SU-DHL-6 (cell line): Measurements from ENCODE around the gene SFI1.

Experiments used
- H2AFZ ChIP-seq: fragments of 200-600 bp; sonication (generic); 2 replicates; pipeline ENCODE4 v1.6.1; 2014; ENCODE audit warnings: low read depth, mild to moderate bottlenecking, moderate library complexity, mixed read lengths, antibody characterized with exemption, low read length; ENCODE audit not compliant: severe bottlenecking
- H3F3A ChIP-seq: fragments of 200-600 bp; shearing (Covaris generic); 2 replicates; pipeline ENCODE4 v1.6.0; 2016; ENCODE audit warnings: antibody characterized with exemption, mild to moderate bottlenecking; ENCODE audit not compliant: insufficient read depth
- H3K27ac ChIP-seq: fragments of 200-600 bp; sonication (generic); 2 replicates; pipeline ENCODE4 v1.5.1; 2016; ENCODE audit warnings: low read depth, mild to moderate bottlenecking, low read length, moderate library complexity, mixed read lengths
- H3K27me3 ChIP-seq: fragments of 200-600 bp; sonication (generic), shearing (Covaris generic); 2 replicates; pipeline ENCODE4 v1.6.0; 2014; ENCODE audit warnings: mild to moderate bottlenecking, low read length
- H3K36me3 ChIP-seq: fragments of 200-600 bp; sonication (generic); 2 replicates; pipeline ENCODE4 v1.6.1; 2014; ENCODE audit warnings: mild to moderate bottlenecking, low read length, mixed read lengths
- H3K4me2 ChIP-seq: fragments of 300-600, 200-600 bp; shearing (Covaris generic), sonication (generic); 2 replicates; pipeline ENCODE4 v1.6.0; 2014; ENCODE audit warnings: low read length, low read depth, mild to moderate bottlenecking; ENCODE audit not compliant: poor library complexity, severe bottlenecking
- H3K4me3 ChIP-seq: fragments of 200-600 bp; sonication (generic); 2 replicates; pipeline ENCODE4 v1.5.1; 2014; ENCODE audit warnings: antibody characterized with exemption, low read length, mild to moderate bottlenecking, mixed read lengths; ENCODE audit not compliant: insufficient read depth, poor library complexity, severe bottlenecking
- H3K79me2 ChIP-seq: fragments of 200-600 bp; sonication (generic); 2 replicates; pipeline ENCODE4 v1.6.1; 2014; ENCODE audit warnings: mild to moderate bottlenecking, low read length, moderate library complexity; ENCODE audit not compliant: insufficient read depth
- H3K9ac ChIP-seq: fragments of 200-600 bp; sonication (generic); 2 replicates; pipeline ENCODE4 v1.7.0; 2014; ENCODE audit warnings: mild to moderate bottlenecking, low read length
- H3K9me2 ChIP-seq: fragments of 200-600 bp; sonication (generic); replicated peaks from 2 replicates; pipeline ENCODE4 v1.6.1; 2014; ENCODE audit warnings: low read length; ENCODE audit not compliant: insufficient read depth
- H3K9me3 ChIP-seq: fragments of 200-600 bp; sonication (generic); 2 replicates; pipeline ENCODE4 v1.6.1; 2014; ENCODE audit warnings: low read length, mixed read lengths; ENCODE audit not compliant: insufficient read depth
- H4K20me1 ChIP-seq: fragments of 200-600 bp; sonication (generic); 2 replicates; pipeline ENCODE4 v1.6.1; 2014; ENCODE audit warnings: low read depth, mild to moderate bottlenecking, antibody characterized with exemption, low read length, moderate library complexity, mixed read lengths
- CTCF ChIP-seq: fragments of 200-600 bp; sonication (generic); IDR thresholded peaks from one replicate; pipeline ENCODE4 v1.5.1; 2017; ENCODE audit warnings: antibody characterized with exemption, mild to moderate bottlenecking, low read length, moderate library complexity; ENCODE audit not compliant: insufficient read depth, poor library complexity, severe bottlenecking
- EZH2phosphoT487 ChIP-seq: fragments of 200-600 bp; sonication (generic), shearing (Covaris generic); conservative IDR thresholded peaks from 2 replicates; pipeline ENCODE4 v1.6.1; 2018; ENCODE audit warnings: mild to moderate bottlenecking, antibody characterized with exemption, low read length, moderate library complexity, mixed read lengths

Gene SFI1

DNA sequence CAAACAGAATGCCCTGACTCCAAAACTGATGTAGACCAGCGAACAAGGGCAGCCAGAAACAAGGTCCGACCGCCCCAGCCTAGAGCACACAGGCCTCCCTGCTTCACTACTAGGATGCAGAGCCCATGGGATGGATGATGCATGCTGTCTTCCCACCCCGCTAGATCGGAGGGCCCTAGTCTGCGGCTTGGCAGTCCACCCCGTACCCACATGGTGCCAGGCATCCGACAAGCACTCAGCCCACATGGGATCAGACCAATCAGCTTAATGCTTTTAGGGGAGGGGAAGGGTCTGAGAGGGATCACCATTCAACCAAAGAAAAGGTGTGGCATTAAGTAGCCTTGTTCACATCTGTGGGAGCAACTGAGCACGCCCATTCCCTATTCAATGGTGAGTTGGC is 135.1 kb downstream of the SFI1 start:
- Histone ChIP-seq H3K36me3 (peaks cover 9% of the 10 kb centered on the region), H3K9me2 (no peaks in the 10 kb centered on the region), H4K20me1 (no peaks in the 10 kb centered on the region), H3K9me3 (no peaks in the 10 kb centered on the region), H3K4me2 (peak overlapping the region; percentile 77), H3K9ac (peak overlapping the region; percentile 69), H3K27ac (peak overlapping the region; percentile 87), H3F3A (peaks cover 48% of the 10 kb centered on the region), H2AFZ (no peak overlapping the region), H3K27me3 (no peaks in the 10 kb centered on the region), H3K79me2 (peaks cover 64% of the 10 kb centered on the region), H3K4me3 (peak overlapping the region; percentile 54)
- no peak for TF ChIP-seq EZH2phosphoT487
- TF ChIP-seq CTCF, result no peak

DNA sequence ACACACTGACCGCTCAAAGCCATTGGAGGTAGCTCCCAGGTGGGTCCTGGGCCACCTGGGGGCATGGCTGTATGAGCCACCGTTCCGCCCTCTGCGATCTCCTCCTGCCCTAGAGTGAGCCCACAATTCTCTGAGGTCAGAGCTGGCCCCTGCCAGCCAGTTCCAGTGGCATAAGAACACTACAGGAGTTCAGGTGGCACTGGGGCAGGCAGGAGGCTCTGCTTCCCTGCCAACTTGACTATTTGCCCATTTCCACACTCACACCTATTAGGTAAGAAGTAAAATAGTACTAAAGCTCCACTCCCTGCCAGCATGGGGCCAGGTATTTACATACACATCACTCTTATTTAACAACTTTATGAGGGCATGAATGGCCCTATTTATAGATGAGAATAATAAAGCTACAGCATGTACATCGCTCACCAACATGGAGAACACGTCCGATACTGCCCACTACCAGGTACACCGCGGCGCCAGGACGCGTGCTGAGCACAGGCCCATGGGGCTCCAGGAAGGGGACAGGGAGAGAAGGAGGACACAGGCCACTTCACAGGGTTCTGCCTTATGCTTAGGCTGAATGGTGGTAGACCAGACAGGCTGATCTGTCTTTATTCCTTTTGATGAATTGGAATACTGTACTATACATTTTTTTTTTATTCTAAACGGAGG is 139.4 kb downstream of the SFI1 start:
- Histone ChIP-seq H3K79me2 (peaks cover 63% of the 10 kb centered on the region), H3K27me3 (no peaks in the 10 kb centered on the region), H2AFZ (no peak overlapping the region), H3K9ac (no peak overlapping the region), H3K9me3 (no peaks in the 10 kb centered on the region), H3K9me2 (no peaks in the 10 kb centered on the region), H3K27ac (peak overlapping the region; percentile 93), H3K4me2 (peak overlapping the region; percentile 44), H3K4me3 (no peak overlapping the region), H3F3A (peaks cover 69% of the 10 kb centered on the region), H4K20me1 (no peaks in the 10 kb centered on the region), H3K36me3 (peaks cover 9% of the 10 kb centered on the region)
- TF ChIP-seq EZH2phosphoT487, result no peak

DNA sequence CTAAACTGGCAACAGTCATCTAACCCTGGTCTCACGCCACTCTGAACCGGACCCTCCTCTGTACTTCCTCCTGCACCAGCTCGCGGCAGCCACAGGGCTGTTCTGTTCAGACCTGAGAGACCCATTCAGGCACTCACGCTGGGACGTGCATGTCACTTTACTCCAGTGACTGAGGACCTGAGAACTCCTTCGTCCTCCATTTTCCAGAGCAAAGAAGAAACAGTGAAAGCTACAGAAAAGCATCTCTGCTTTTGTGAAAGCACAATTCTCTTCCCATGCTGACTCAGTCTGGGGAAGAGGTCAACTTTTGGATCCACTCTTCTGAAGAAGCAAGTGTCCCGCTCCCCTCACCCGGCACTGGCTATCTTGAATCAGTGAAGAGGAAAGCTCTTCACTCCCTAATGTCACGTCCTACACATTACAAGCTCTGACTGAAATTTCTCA is 141.1 kb downstream of the SFI1 start:
- H3K4me2 ChIP-seq, result peak overlapping the region; percentile 74
- peak overlapping the region; percentile 48 for H3K4me3 ChIP-seq
- no peaks in the 10 kb centered on the region for H3K9me3 ChIP-seq
- H3K27ac ChIP-seq, result peak overlapping the region; percentile 89
- H3K79me2 ChIP-seq, result peaks cover 56% of the 10 kb centered on the region
- H3K27me3 ChIP-seq, result no peaks in the 10 kb centered on the region
- TF ChIP-seq EZH2phosphoT487 (no peak), CTCF (no peak)
- no peaks in the 10 kb centered on the region for H3K9me2 ChIP-seq
- H4K20me1 ChIP-seq, result no peaks in the 10 kb centered on the region
- H2AFZ ChIP-seq, result no peak overlapping the region
- peaks cover 53% of the 10 kb centered on the region for H3F3A ChIP-seq
- peaks cover 5% of the 10 kb centered on the region for H3K36me3 ChIP-seq
- peak overlapping the region; percentile 74 for H3K9ac ChIP-seq

- Histone ChIP-seq H3K9me2 (no peaks in the 10 kb centered on the region), H3F3A (peaks cover 47% of the 10 kb centered on the region), H4K20me1 (no peaks in the 10 kb centered on the region), H3K79me2 (peaks cover 50% of the 10 kb centered on the region), H3K4me2 (peak overlapping the region; percentile 74), H3K9me3 (no peaks in the 10 kb centered on the region), H3K27ac (peak overlapping the region; percentile 89), H3K9ac (peak overlapping the region; percentile 74), H3K4me3 (peak overlapping the region; percentile 48), H3K27me3 (no peaks in the 10 kb centered on the region), H2AFZ (no peak overlapping the region), H3K36me3 (no peaks in the 10 kb centered on the region)
- TF ChIP-seq EZH2phosphoT487 (no peak), CTCF (no peak)
Measured at GRCh38 chr22:31637891-31638618, 141.7 kb downstream of the SFI1 start.
